IMR-90 (cell line): ENCODE data around the gene TTC28. TPM values are rescaled to one million over a fixed set of nuclear protein-coding genes. Genes with fewer than 3 reads are reported as not detected.
"Not testable (repeated sequence)": the region's sequence is repeated elsewhere in the genome, so short reads cannot be mapped to it uniquely, and the experiment has no call there.

Experiments
- ATAC-seq: fragments of 200-7000 bp; cut with Tn5 transposase; 2 replicates; pipeline ENCODE4 v1.9.1; 2020; ENCODE audit warnings: low read depth, mild to moderate bottlenecking, moderate library complexity
- BruUV-seq: library from RNA; stranded (reverse); fragments of 400-500 nt; replicated peaks from 2 replicates; lab custom pipeline; 2021; lab: Mats Ljungman, UMichigan
- CTCF ChIA-PET: fragments of 300-600 bp; formaldehyde crosslinking; extraction: SDS; loops from one replicate; lab custom pipeline; 2021; ENCODE audit warnings: antibody characterized with exemption; lab: Yijun Ruan, JAX
- POLR2A ChIA-PET: fragments of 300-600 bp; sonication (Branson Sonifier 250); formaldehyde crosslinking; loops from one replicate; lab custom pipeline; 2022; ENCODE audit warnings: antibody characterized with exemption; ENCODE audit not compliant: unreplicated experiment; lab: Charles Lee
- DNase-seq: peaks from one replicate; pipeline ENCODE4 v3.0.0; 2013
- H2AFZ ChIP-seq: replicated peaks from 2 replicates; pipeline ENCODE3; 2013; ENCODE audit warnings: low read length, mild to moderate bottlenecking; ENCODE audit not compliant: poor library complexity
- H2AK5ac ChIP-seq: 2 replicates; pipeline ENCODE4 v1.6.1; 2013; ENCODE audit warnings: low read depth, low read length, inconsistent platforms
- H2AK9ac ChIP-seq: replicated peaks from 2 replicates; pipeline ENCODE3; 2013; ENCODE audit warnings: mild to moderate bottlenecking, low read depth, low read length, moderate library complexity; ENCODE audit not compliant: poor library complexity
- H2BK120ac ChIP-seq: 2 replicates; pipeline ENCODE4 v1.6.1; 2013; ENCODE audit warnings: low read depth, low read length, inconsistent platforms
- H2BK15ac ChIP-seq: 3 replicates; pipeline ENCODE4 v1.6.1; 2013; ENCODE audit warnings: low read depth, low read length, inconsistent platforms
- H2BK20ac ChIP-seq: 2 replicates; pipeline ENCODE4 v1.6.1; 2013; ENCODE audit warnings: low read depth, mild to moderate bottlenecking, inconsistent platforms, low read length, moderate library complexity
- H2BK5ac ChIP-seq: 2 replicates; pipeline ENCODE4 v1.6.1; 2013; ENCODE audit warnings: mild to moderate bottlenecking, low read depth, low read length, inconsistent platforms; ENCODE audit not compliant: poor library complexity, severe bottlenecking
- H3K14ac ChIP-seq: replicated peaks from 2 replicates; pipeline ENCODE4 v1.6.1; 2013; ENCODE audit warnings: low read depth, low read length, inconsistent platforms
- H3K18ac ChIP-seq: 2 replicates; pipeline ENCODE4 v1.6.1; 2013; ENCODE audit warnings: low read depth, low read length, control low read depth
- H3K23ac ChIP-seq: 2 replicates; pipeline ENCODE4 v1.6.1; 2013; ENCODE audit warnings: low read depth, low read length, inconsistent platforms
- H3K27ac ChIP-seq: 2 replicates; pipeline ENCODE4 v1.5.1; 2013; ENCODE audit warnings: mild to moderate bottlenecking, control low read depth, low read length; ENCODE audit not compliant: insufficient read depth
- H3K27me3 ChIP-seq: 2 replicates; pipeline ENCODE4 v1.6.1; 2013; ENCODE audit warnings: low read length; ENCODE audit not compliant: control insufficient read depth, insufficient read depth
- H3K36me3 ChIP-seq: 2 replicates; pipeline ENCODE4 v1.6.1; 2013; ENCODE audit warnings: low read length, mixed read lengths; ENCODE audit not compliant: control insufficient read depth, insufficient read depth
- H3K4ac ChIP-seq: 2 replicates; pipeline ENCODE4 v1.6.1; 2013; ENCODE audit warnings: low read depth, low read length, inconsistent platforms
- H3K4me1 ChIP-seq: 2 replicates; pipeline ENCODE4 v1.6.1; 2013; ENCODE audit warnings: low read length, mixed read lengths; ENCODE audit not compliant: control insufficient read depth, insufficient read depth
- H3K4me2 ChIP-seq: 2 replicates; pipeline ENCODE4 v1.6.1; 2013; ENCODE audit warnings: low read depth, mild to moderate bottlenecking, control low read depth, low read length, moderate library complexity
- H3K4me3 ChIP-seq: 2 replicates; pipeline ENCODE4 v1.5.1; 2013; ENCODE audit warnings: low read depth, mild to moderate bottlenecking, control low read depth, low read length, moderate library complexity; ENCODE audit not compliant: insufficient read depth
- H3K56ac ChIP-seq: 2 replicates; pipeline ENCODE4 v1.6.1; 2013; ENCODE audit warnings: low read length, inconsistent platforms; ENCODE audit not compliant: insufficient read depth; ENCODE audit errors: extremely low read depth
- H3K79me1 ChIP-seq, 2 experiments: 2 replicates each; pipeline ENCODE4 v1.6.1; 2013; ENCODE audit warnings: low read length in 2 of 2, inconsistent platforms in 1 of 2, low read depth in 1 of 2
- H3K9ac ChIP-seq: 2 replicates; pipeline ENCODE4 v1.6.1; 2013; ENCODE audit warnings: low read depth, low read length, control low read depth
- H3K9me1 ChIP-seq: 2 replicates; pipeline ENCODE4 v1.6.1; 2013; ENCODE audit warnings: low read length, inconsistent platforms; ENCODE audit not compliant: insufficient read depth
- H3K9me3 ChIP-seq: 2 replicates; pipeline ENCODE4 v1.6.1; 2013; ENCODE audit warnings: low read length; ENCODE audit not compliant: control insufficient read depth, insufficient read depth
- H4K20me1 ChIP-seq: 2 replicates; pipeline ENCODE4 v1.6.1; 2013; ENCODE audit warnings: low read length, inconsistent platforms; ENCODE audit not compliant: insufficient read depth
- H4K5ac ChIP-seq: 2 replicates; pipeline ENCODE4 v1.6.1; 2013; ENCODE audit warnings: mild to moderate bottlenecking, low read depth, low read length, control low read depth
- H4K8ac ChIP-seq, 2 experiments: 2 replicates each; pipeline ENCODE4 v1.6.1; 2013; ENCODE audit warnings: low read depth in 2 of 2, low read length in 2 of 2, control low read depth in 1 of 2, inconsistent platforms in 1 of 2
- H4K91ac ChIP-seq: 2 replicates; pipeline ENCODE4 v1.6.1; 2013; ENCODE audit warnings: low read depth, low read length, inconsistent platforms; ENCODE audit not compliant: insufficient read depth
- WGBS, 2 experiments: methylation state at CpG; one replicate each; pipeline versions ENCODE4 v1.1.5 to v1.1.7; 2013; ENCODE audit warnings: missing lambda C conversion rate in 2 of 2; ENCODE audit not compliant: insufficient read length in 1 of 2; ENCODE audit errors: extremely low coverage in 2 of 2; 5-methylcytosine and 5-hydroxymethylcytosine counted together
- dilution Hi-C: fragments of 300-500 bp; cut with HindIII; formaldehyde crosslinking; loops from one replicate; pipeline ENCODE4 v1.14.3; 2018; ENCODE audit warnings: low sequenced_read_pairs; ENCODE audit not compliant: unreplicated experiment
- in situ Hi-C: fragments of 300-500 bp; cut with MboI; formaldehyde crosslinking; loops from 3 replicates; pipeline ENCODE4 v1.14.3; 2019; ENCODE audit warnings: low sequenced_read_pairs, inconsistent platforms, mixed read lengths
- intact Hi-C: fragments of 100-400 bp; cut with micrococcal nuclease; formaldehyde crosslinking; loops from 2 replicates; pipeline ENCODE4 v1.10.0; 2022
- polyA plus RNA-seq, 3 experiments: library from polyadenylated mRNA; depleted of rRNA; stranded (reverse); fragments of >200 nt; gene quantifications; 2 replicates each; pipeline ENCODE4 v1.2.3, GENCODE V29; 2012; ENCODE audit warnings: low replicate concordance in 1 of 3
- total RNA-seq: library from RNA; depleted of rRNA; stranded (reverse); fragments of >200 nt; gene quantifications from 2 replicates; pipeline ENCODE4 v1.2.3, GENCODE V29; 2012

TTC28 gene
- total and polyA plus RNA-seq, 2 of the 4 experiments (the other 2 are of a cell fraction), result 5.6 to 13.3 TPM

DNA sequence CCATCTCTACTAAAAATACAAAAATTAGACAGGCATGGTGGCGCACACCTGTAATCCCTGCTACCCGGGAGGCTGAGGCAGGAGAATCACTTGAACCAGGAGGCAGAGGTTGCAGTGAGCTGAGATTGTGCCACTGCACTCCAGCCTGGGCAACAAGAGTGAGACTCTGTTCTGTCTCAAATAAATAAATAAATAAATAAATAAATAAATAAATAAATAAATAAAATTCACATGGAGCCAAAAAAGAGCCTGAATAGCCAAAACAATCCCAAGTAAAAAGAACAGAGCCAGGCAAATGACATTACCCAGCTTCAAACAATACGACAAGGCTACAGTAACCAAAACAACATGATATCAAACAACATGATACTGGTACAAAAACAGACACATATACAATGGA lies 110.7 kb downstream of the TTC28 start:
- H3K27ac ChIP-seq, H2BK120ac ChIP-seq, H4K5ac ChIP-seq, H3K14ac ChIP-seq, H2AK5ac ChIP-seq, H3K56ac ChIP-seq, intact Hi-C loops, DNase-seq, H3K9me1 ChIP-seq, BruUV-seq, H3K27me3 ChIP-seq, H3K4me2 ChIP-seq, H3K4me3 ChIP-seq, H4K20me1 ChIP-seq, H2BK15ac ChIP-seq, H2AFZ ChIP-seq, H4K91ac ChIP-seq, dilution Hi-C loops, H3K36me3 ChIP-seq, H3K4ac ChIP-seq, H3K79me1 ChIP-seq, POLR2A ChIA-PET, H2BK20ac ChIP-seq, H4K8ac ChIP-seq, CTCF ChIA-PET, H3K4me1 ChIP-seq, in situ Hi-C loops, H3K9ac ChIP-seq, H2BK5ac ChIP-seq, ATAC-seq, H2AK9ac ChIP-seq, H3K18ac ChIP-seq, H3K23ac ChIP-seq, H3K9me3 ChIP-seq: not testable (repeated sequence)
- no CpG with 5 or more reads among the region's 3 CpGs for WGBS, 2 experiments
